OCI-LY1 (cell line): ENCODE data around the gene RGS2.

Experiments
- CTCF ChIP-seq: fragments of 200-600 bp; sonication (generic), shearing (Covaris generic); IDR thresholded peaks from 2 replicates; pipeline ENCODE4 v1.5.1; 2017; ENCODE audit warnings: mild to moderate bottlenecking, antibody characterized with exemption, low read length, moderate library complexity, mixed read lengths
- EZH2 ChIP-seq: fragments of 200-600 bp; sonication (generic), shearing (Covaris generic); IDR thresholded peaks from 2 replicates; pipeline ENCODE4 v1.8.0; 2017; ENCODE audit warnings: borderline replicate concordance, mixed run types, mild to moderate bottlenecking, antibody characterized with exemption, low read length, moderate library complexity, mixed read lengths

- TF ChIP-seq CTCF, result no peak
- TF ChIP-seq EZH2, result no peak
Observed at GRCh38 chr1:192763243-192763642, 45.6 kb upstream of the RGS2 start.
